Fibroblast of the aortic adventitia (primary cell): ENCODE results near the gene FAM107A. TPM values are rescaled to one million over a fixed set of nuclear protein-coding genes. Genes with fewer than 3 reads are reported as not detected.

Source experiments
- DNase-seq: peaks from one replicate; pipeline ENCODE4 v3.0.0-alpha.2; 2010; ENCODE audit warnings: low read depth
- H3K4me3 ChIP-seq: 2 replicates; pipeline ENCODE4 v1.5.1; 2011; ENCODE audit warnings: low read depth, mild to moderate bottlenecking, control low read depth, low read length, moderate library complexity
- CTCF ChIP-seq: IDR thresholded peaks from 2 replicates; pipeline ENCODE4 v1.5.1; 2011; ENCODE audit warnings: mild to moderate bottlenecking, low read length, control low read depth, inconsistent platforms; ENCODE audit not compliant: insufficient read depth
- total RNA-seq: library from RNA; depleted of rRNA; stranded (reverse); fragments of >200 nt; gene quantifications from 2 replicates; pipeline ENCODE4 v1.2.3, GENCODE V29; 2012; ENCODE audit warnings: low replicate concordance

The FAM107A gene
- total RNA-seq, 1 donor, result 0.54 TPM

- H3K4me3 ChIP-seq, result no peak overlapping the region
- no peak for DNase-seq
- no peak for TF ChIP-seq CTCF
Observed at GRCh38 chr3:58537412-58538301, 39.5 kb downstream of the FAM107A start.

DNA sequence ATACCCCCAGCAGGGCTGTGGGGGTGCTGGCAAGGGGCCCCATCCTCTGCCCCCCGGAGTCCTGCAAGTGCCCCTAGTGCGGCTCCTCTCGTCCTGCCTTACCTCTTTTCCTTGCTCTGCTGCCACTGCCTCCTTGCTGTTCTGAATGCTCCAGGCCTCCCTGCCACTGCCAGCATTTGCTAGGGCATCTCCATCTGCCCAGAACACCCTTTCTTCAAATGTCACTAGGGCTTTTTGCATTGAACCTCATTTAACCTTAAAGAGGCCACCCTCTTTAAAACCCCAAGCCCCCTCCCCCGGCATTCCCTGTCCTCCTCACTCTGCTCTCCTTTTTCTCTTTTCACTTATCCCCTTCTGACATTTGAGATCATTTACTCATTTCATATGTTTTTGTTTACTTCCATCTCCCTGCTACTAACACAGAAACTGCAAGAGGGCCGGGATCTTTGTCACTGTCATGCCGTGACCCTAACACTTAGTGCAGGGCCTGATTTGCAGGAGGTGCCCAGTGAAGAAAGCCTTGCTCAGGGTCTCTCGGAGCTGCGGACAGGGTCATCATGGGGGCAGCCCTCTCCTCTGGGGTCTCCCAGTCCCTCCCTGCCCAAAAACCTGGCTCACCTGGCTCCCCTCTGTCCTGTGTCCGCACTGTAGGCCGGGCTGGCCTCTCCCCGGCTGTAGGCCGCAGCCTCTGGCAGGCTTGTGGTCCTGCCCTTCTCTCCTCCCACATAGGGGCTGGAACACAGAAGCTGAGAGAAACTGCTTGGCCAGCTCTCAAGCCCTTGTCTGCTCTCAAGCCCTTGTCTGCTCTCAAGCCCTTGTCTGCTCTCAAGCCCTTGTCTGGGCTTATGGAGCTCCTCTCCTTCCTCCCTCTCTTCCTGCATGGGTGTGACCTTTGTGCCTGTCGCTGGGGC is 40.4 kb downstream of the FAM107A start, which contains the start of gene ACOX2:
Gene ACOX2 (minus strand): TSS at position 690 of the 911 bp plus-strand sequence. CDS start 2,084 bp downstream, outside the sequence.
- no peak for TF ChIP-seq CTCF
- peak; percentile 80 for DNase-seq
- H3K4me3 ChIP-seq, result peak within 1 kb of the TSS; percentile 71

GRCh38 chr3:58535531-58536500 is 41.4 kb downstream of the FAM107A start:
- DNase-seq, result peak; percentile 48
- H3K4me3 ChIP-seq, result peak overlapping the region; percentile 71
- no peak for TF ChIP-seq CTCF

DNA sequence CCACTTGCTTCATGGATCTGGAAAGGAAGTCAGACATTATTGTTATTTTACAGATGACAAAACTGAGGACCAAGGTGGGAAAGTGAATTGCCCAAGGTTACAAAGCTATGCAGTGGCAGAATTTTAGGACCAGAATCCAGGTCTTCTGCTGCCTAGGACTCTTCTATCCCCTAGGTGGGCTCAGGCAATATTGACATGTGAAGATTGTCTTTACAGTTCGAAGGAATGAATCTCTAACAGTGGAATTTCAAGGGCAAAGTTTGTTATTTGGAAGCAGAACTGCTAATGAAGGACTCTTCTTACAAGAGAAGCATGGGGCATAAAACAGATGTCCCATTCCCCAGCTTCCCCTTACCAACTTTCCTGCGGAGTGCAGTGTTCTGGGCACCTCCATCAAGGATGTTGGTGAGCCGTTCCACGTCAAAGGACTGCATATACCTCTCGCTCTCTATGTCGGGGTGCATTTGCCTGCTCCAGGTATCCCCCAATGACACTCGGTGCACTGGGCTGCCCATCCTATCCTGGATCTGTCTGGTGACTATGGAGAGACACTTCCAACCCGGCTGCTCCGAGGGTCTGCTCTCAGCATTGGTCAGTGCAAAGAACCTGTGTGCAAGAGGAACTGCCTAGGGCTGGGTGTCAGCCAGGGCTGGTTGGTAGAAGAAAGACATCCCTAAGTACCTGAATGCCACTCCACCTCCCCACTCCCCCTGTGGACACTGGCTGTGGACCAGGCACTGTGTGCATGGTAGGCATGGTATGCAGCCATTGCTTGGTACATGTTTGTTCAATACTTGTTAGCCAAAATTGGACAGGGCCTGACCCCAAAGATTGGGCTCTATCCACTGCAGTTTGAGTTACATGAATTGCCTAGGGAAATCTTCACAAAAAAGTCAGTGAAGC is 42.3 kb downstream of the FAM107A start:
- no peak for TF ChIP-seq CTCF
- H3K4me3 ChIP-seq, result no peak overlapping the region
- no peak for DNase-seq

DNA sequence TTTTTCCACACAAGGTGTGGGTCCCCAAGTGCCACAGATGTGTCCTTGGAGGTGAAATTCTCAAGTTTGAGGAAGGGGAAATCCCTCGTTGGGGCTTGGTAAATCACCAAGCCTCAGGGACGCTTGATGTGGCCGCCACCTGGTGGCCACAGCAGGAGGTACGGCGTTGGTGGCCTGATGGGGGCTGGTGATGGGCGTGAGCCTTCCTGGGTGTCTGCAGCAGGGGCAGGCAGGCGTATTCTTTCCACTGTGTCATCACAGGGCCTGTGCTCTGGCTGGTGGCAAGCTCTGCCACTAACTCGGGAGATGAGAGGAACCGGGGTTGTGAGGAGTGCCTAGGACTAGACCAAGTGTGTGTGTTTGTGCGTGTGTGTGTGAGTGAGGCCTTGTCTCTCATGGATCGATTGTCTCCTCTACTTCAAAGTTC is 44.4 kb downstream of the FAM107A start:
- TF ChIP-seq CTCF, result peak; percentile 89
- peak; percentile 66 for DNase-seq
- H3K4me3 ChIP-seq, result no peak overlapping the region
